Activated T-cell treated with anti-CD3 and anti-CD28 coated beads, Interleukin-2, amount 50 U/mL, for 72 hours (primary cell): ENCODE data around the gene CNFN. TPM values are rescaled to one million over a fixed set of nuclear protein-coding genes. Genes with fewer than 3 reads are reported as not detected.
"Not testable (repeated sequence)": the region's sequence is repeated elsewhere in the genome, so short reads cannot be mapped to it uniquely, and the experiment has no call there.

Experiments
- ATAC-seq, 2 donors: fragments of 150-1000 bp; cut with Tn5 transposase; replicated peaks in 1 of 2; 2 replicates each; pipeline ENCODE4 v1.10.0; 2021; ENCODE audit warnings: moderate library complexity in 2 of 2, mild to moderate bottlenecking in 1 of 2
- DNase-seq, 2 donors: peaks; one replicate each; pipeline ENCODE4 v3.0.0; 2021 to 2022; ENCODE audit warnings: mixed read lengths in 1 of 2
- H3K27ac Mint-ChIP-seq: one replicate; pipeline ENCODE4 v1.8.0; 2022; ENCODE audit warnings: mild to moderate bottlenecking, moderate library complexity, mixed read lengths
- H3K27me3 Mint-ChIP-seq: one replicate; pipeline ENCODE4 v1.8.0; 2022; ENCODE audit warnings: low read depth, mixed read lengths
- H3K36me3 Mint-ChIP-seq, 2 donors: one replicate each; pipeline ENCODE4 v1.8.0; 2022; ENCODE audit warnings: mixed read lengths in 2 of 2, mild to moderate bottlenecking in 1 of 2; ENCODE audit not compliant: insufficient read depth in 2 of 2
- H3K4me1 Mint-ChIP-seq: one replicate; pipeline ENCODE4 v1.8.0; 2022; ENCODE audit warnings: low read depth, mixed read lengths
- H3K4me3 Mint-ChIP-seq, 2 donors: one replicate each; pipeline ENCODE4 v1.8.0; 2022; ENCODE audit warnings: mild to moderate bottlenecking in 2 of 2, mixed read lengths in 2 of 2, moderate library complexity in 2 of 2
- H3K9me3 Mint-ChIP-seq, 2 donors: one replicate each; pipeline ENCODE4 v1.8.0; 2022; ENCODE audit warnings: mixed read lengths in 2 of 2
- total RNA-seq, 2 donors: library from RNA; stranded (reverse); gene quantifications; one replicate each; pipeline ENCODE4 v1.2.3, GENCODE V29; 2022

The CNFN gene
- total RNA-seq, 2 donors from 2014 or later: 0.53 to 2.1 TPM

GRCh38 chr19:42348211-42348610 lies 41.9 kb downstream of the CNFN start:
- H3K27ac Mint-ChIP-seq: no peak overlapping the region
- H3K4me3 Mint-ChIP-seq: no peak overlapping the region
- DNase-seq: no peak
- no peaks in the 10 kb centered on the region for H3K27me3 Mint-ChIP-seq
- H3K9me3 Mint-ChIP-seq: no peaks in the 10 kb centered on the region
- H3K36me3 Mint-ChIP-seq: no peaks in the 10 kb centered on the region
- no peaks in the 10 kb centered on the region for H3K4me1 Mint-ChIP-seq
- no peak for ATAC-seq

- Mint-ChIP-seq H3K36me3 (no peaks in the 10 kb centered on the region), H3K27me3 (no peaks in the 10 kb centered on the region), H3K4me3 (no peak overlapping the region), H3K9me3 (no peaks in the 10 kb centered on the region), H3K27ac (no peak overlapping the region), H3K4me1 (no peaks in the 10 kb centered on the region)
- no peak for ATAC-seq
- DNase-seq: no peak
These were observed 44.8 kb downstream of the CNFN start for GRCh38 chr19:42345191-42345812.

- no peak overlapping the region for H3K27ac Mint-ChIP-seq
- no peaks in the 10 kb centered on the region for H3K36me3 Mint-ChIP-seq
- no peaks in the 10 kb centered on the region for H3K9me3 Mint-ChIP-seq
- no peaks in the 10 kb centered on the region for H3K27me3 Mint-ChIP-seq
- peaks cover 3% of the 10 kb centered on the region for H3K4me1 Mint-ChIP-seq
- DNase-seq (no peak), ATAC-seq (no peak)
- H3K4me3 Mint-ChIP-seq: no peak overlapping the region
These were observed 45.7 kb downstream of the CNFN start for GRCh38 chr19:42344336-42344893.

GRCh38 chr19:42343344-42344110 lies 46.6 kb downstream of the CNFN start:
- peaks cover 0 to under 1% of the 10 kb centered on the region in 2 donors for H3K36me3 Mint-ChIP-seq
- no peak for ATAC-seq
- no peaks in the 10 kb centered on the region for H3K27me3 Mint-ChIP-seq
- peaks cover 5% of the 10 kb centered on the region for H3K4me1 Mint-ChIP-seq
- H3K9me3 Mint-ChIP-seq: no peaks in the 10 kb centered on the region
- H3K4me3 Mint-ChIP-seq: no peak overlapping the region
- no peak overlapping the region for H3K27ac Mint-ChIP-seq
- DNase-seq: no peak

GRCh38 chr19:42339922-42340321 lies 50.2 kb downstream of the CNFN start:
- not testable (repeated sequence) for H3K4me1 Mint-ChIP-seq, H3K27me3 Mint-ChIP-seq, H3K27ac Mint-ChIP-seq, ATAC-seq, H3K9me3 Mint-ChIP-seq, DNase-seq, H3K36me3 Mint-ChIP-seq, H3K4me3 Mint-ChIP-seq

GRCh38 chr19:42339126-42339860 lies 50.8 kb downstream of the CNFN start:
- H3K27ac Mint-ChIP-seq, H3K27me3 Mint-ChIP-seq, ATAC-seq, H3K9me3 Mint-ChIP-seq, H3K4me1 Mint-ChIP-seq, H3K36me3 Mint-ChIP-seq, DNase-seq, H3K4me3 Mint-ChIP-seq: not testable (repeated sequence)

Other genes starting within 250 kb of the CNFN start
- 10 to 100 TPM; 28.8 to 31.6 TPM for gene DEDD2, start 172.6 kb downstream of the CNFN start, total RNA-seq
- 10 to 100 TPM; 11.4 to 11.9 TPM for gene ZNF526, start 170.0 kb downstream of the CNFN start, total RNA-seq
- gene GSK3A, start 147.7 kb downstream of the CNFN start, total RNA-seq: 10 to 100 TPM; 39.6 to 43.2 TPM
- 10 to 100 TPM; 65.7 to 75.6 TPM for gene ERF, start 135.2 kb downstream of the CNFN start, total RNA-seq
- gene CIC, start 121.0 kb downstream of the CNFN start, total RNA-seq: 10 to 100 TPM; 90.1 to 95.0 TPM
- gene PRR19, start 88.2 kb downstream of the CNFN start, total RNA-seq: under 1 TPM; 0.29 to 0.86 TPM
- 10 to 100 TPM; 36.7 to 37.6 TPM for gene PAFAH1B3, start 87.7 kb downstream of the CNFN start, total RNA-seq
- 1 to 10 TPM in 1 of 2 donors, under 1 TPM in 1; 0.67 to 1.6 TPM for gene TMEM145, start 77.0 kb downstream of the CNFN start, total RNA-seq
- 10 to 100 TPM in 1 of 2 donors, 1 to 10 TPM in 1; 9.7 to 14.0 TPM for gene MEGF8, start 64.7 kb downstream of the CNFN start, total RNA-seq
- 10 to 100 TPM; 46.5 to 53.8 TPM for gene LIPE, start 37.1 kb upstream of the CNFN start, total RNA-seq
- not detected for gene CXCL17, start 52.6 kb upstream of the CNFN start, total RNA-seq
- gene CEACAM1, start 138.2 kb upstream of the CNFN start, total RNA-seq: 1 to 10 TPM; 4.0 to 8.2 TPM
- gene CEACAM8, start 204.6 kb upstream of the CNFN start, total RNA-seq: not detected